GM21528 (cell line): ENCODE measurements around the gene DZANK1.
"Not testable (repeated sequence)": the region's sequence is repeated elsewhere in the genome, so short reads cannot be mapped to it uniquely, and the experiment has no call there.

Experiments used
- ATAC-seq: cut with Tn5 transposase; IDR thresholded peaks from one replicate; pipeline ENCODE4 v1.9.1; 2021; ENCODE audit warnings: mild to moderate bottlenecking, moderate library complexity; ENCODE audit not compliant: unreplicated experiment, low FRiP score

Gene DZANK1

GRCh38 chr20:18388860-18389259 lies 78.0 kb downstream of the DZANK1 start:
- ATAC-seq = no peak

- ATAC-seq = no peak
Observed at GRCh38 chr20:18380908-18381529, 85.8 kb downstream of the DZANK1 start.

DNA sequence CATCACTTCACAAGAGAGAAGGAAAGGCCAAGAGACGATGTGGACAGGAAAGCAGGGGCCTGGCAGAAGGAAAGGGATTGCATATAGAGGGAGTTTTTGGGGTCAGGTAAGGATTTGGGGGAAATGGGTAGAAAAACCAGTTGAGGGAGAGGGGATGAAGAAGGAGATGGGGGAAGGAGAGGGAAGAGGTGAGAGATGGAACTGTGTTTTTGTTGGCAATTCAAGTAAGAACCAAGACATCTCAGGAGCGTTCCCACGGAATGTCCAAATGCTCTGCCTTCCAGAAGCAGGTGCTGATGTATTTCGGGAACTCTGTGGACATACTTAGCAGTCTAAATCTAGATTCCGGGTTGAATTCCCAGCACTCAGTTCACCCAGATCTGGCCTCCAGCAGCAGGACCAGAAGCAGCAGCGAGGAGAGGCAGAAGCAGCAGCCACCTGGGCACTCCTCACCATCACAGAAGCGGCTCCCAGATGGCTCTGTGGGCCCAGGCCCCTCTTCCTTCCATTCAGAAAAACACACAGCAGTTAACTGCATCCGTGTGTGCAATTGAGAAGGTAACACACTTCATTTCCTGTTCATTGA lies 88.8 kb downstream of the DZANK1 start:
- no peak for ATAC-seq

DNA sequence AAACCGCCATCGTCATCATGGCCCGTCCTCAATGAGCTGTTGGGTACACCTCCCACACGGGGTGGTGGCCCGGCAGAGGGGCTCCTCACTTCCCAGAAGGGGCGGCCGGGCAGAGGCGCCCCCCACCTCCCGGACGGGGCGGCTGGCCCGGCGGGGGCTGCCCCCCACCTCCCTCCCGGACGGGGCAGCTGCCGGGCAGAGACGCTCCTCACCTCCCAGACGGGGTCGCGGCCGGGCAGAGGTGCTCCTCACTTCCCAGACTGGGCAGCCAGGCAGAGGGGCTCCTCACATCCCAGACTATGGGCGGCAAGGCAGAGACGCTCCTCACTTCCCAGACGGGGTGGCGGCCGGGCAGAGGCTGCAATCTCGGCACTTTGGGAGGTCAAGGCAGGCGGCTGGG lies 91.3 kb downstream of the DZANK1 start:
- not testable (repeated sequence) for ATAC-seq

DNA sequence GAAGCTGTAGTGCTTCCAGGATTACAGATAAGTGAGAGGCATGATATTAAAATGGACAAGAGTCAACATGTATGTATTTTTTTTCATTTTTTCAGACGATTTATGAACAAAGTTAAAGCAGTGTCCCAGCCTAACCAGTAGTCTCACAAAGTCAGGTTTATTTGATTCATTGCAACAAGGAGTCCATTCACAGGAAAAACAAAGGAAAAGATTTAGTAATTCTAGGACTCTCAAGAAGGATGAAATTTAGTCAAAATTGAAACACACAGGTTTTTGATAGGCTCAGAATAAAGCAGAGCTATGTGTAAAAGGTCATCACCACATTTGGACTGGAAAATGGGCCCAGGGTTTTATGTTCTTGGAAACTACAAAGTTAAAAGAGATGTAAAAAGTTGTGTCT lies 94.5 kb downstream of the DZANK1 start:
- ATAC-seq = no peak

DNA sequence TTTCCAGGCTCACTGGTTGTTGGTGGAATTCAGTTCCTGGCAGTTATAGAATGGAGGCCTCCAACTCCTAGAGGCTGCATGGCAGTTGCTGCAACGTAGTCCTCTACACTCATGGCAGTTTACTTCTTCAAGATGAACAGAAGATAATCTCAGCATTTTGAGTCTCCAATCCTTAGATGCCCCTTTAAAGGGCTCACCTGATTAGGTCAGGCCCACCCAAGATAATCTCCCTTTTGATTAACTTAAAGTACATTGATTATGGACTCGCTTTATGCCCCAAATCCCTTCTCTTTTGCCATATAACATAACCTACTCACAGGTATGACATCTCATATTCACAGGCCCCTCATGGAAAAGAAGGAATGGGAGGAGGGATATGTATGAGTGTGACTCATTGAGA lies 102.1 kb downstream of the DZANK1 start:
- ATAC-seq = no peak

DNA sequence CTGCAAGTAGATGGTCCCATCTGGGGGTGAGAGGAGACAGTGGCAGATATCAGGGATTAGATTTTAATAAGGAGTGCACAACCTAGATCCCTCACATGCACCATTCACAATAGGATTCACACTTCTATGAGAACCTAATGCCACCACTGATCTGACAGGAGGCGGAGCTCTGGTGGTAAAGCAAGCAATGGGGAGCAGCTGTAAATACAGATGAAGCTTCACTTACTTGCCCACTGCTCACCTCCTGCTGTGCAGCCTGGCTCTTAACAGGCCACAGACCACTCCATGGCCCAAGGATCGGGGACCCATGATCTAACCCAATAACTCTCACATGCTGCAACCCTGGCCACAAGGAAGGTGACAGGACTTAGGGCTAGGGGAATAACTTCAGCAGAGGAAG lies 103.1 kb downstream of the DZANK1 start:
- no peak for ATAC-seq

DNA sequence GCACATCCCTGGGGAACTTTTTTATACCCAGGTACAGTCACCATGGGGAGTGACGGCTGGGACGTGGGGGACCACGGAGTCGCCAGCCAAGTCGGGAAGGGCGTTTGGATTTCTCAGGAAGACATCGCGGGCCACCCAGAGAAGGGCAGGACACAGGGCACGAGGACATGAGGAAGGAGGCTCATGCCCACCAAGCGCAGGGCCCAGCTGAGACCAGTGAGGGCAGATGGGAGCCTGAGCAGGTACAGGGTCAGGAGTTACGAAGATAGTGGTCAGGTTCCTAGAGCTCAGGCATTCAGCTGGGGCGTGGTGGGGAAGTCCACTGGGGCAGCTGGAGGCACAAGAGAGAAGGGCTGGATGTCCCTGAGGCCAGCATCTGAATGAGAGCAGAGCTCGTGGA lies 103.9 kb downstream of the DZANK1 start:
- no peak for ATAC-seq

GRCh38 chr20:18361678-18362077 lies 105.2 kb downstream of the DZANK1 start:
- no peak for ATAC-seq

- ATAC-seq = no peak
Observed at GRCh38 chr20:18360635-18361034, 106.2 kb downstream of the DZANK1 start.

DNA sequence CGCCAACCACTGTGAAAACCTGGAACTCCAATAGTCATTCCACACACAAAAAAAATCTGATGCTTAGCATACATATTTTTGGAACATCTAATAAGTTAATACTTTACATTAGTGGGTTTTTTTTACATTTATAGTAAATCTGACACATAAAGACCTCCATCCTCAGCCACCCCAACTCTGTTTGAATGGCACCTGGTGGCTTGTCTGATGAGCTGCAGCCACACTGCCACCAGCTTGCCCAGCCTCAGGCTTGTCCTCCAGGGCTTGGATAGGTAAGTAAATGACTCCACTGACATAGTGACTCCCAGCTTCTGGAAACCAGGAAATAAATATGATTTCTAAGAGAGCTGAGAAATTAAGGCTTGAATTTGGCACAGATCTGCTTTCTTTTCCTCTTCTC lies 107.0 kb downstream of the DZANK1 start:
- no peak for ATAC-seq

DNA sequence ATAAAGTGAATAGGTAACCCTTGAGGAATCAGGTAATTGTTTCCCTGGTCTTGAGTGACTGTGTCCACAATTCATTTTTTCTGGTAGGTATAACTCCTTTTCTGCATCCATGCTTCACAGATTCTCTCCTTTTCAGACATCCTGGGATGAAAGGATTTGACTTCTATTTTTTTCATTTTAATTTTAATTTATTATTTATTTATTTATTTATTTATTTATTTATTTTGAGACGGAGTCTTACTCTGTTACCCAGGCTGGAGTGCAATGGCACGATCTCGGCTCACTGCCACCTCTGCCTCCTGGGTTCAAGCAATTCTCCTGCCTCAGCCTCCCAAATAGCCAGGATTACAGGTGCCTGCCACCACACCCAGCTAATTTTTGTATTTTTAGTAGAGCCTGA lies 117.1 kb downstream of the DZANK1 start:
- ATAC-seq = not testable (repeated sequence)
